ENCODE data around the gene NTM.

NTM gene

DNA sequence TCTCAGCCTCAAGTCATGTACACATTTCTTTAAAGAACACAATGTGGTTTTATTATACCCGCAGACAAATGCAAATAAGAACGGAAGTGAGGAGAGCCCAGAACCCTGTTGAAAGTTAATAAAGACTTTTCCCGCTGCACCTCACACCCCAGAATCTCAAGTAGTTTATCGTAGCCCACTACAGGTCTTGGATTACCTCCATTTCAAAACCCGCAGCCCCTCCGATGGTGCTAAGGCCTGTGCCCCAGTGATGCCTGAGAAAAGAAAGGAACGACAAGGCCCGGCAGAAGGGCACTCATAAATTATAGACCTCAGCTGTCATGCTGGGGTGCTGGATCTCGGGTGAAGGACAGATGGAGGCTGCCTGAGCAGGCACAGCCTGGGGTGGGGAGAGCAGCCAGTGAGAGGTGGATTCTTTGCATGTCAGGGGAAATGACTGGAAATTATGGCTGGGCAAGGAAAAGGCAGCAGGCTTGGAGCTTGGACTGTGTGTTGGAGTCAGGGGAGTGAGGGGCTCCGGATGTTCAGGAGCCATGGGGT lies 354.1 kb downstream of the NTM start:
- DNase-seq (ENCODE audit: insufficient read length, low spot score), result no peak
- FAIRE-seq, result no peak

DNA sequence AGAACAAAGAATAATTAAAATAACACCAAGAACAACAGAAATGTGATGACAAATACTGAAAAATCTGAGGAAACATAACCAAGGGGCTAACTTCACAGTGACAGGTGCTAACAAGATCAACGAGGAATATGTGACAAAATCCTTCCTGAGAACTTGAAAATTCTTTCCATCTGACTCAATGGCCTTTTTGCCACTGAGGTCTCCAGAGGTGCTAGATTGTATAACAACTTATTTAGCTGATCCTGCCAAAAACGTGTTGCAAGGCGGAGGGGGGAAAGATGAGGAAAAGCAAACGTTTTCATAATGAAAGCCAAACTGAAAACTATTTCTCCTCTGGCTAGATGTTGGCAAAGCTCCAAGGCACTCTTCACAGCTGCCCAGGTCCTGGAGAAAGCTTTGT lies 364.5 kb downstream of the NTM start:
- FAIRE-seq (no peak), DNase-seq (ENCODE audit: insufficient read length, low spot score) (no peak)
- TF ChIP-seq, protein P1, sequence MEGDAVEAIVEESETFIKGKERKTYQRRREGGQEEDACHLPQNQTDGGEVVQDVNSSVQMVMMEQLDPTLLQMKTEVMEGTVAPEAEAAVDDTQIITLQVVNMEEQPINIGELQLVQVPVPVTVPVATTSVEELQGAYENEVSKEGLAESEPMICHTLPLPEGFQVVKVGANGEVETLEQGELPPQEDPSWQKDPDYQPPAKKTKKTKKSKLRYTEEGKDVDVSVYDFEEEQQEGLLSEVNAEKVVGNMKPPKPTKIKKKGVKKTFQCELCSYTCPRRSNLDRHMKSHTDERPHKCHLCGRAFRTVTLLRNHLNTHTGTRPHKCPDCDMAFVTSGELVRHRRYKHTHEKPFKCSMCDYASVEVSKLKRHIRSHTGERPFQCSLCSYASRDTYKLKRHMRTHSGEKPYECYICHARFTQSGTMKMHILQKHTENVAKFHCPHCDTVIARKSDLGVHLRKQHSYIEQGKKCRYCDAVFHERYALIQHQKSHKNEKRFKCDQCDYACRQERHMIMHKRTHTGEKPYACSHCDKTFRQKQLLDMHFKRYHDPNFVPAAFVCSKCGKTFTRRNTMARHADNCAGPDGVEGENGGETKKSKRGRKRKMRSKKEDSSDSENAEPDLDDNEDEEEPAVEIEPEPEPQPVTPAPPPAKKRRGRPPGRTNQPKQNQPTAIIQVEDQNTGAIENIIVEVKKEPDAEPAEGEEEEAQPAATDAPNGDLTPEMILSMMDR (IDR thresholded peaks at IDR 0.05; ENCODE audit: insufficient read depth, missing control alignments), result no peak

More for the DNA sequence above, 354.1 kb downstream of the NTM start:
- TF ChIP-seq, protein P1 (IDR thresholded peaks at IDR 0.05; ENCODE audit: insufficient read depth, missing control alignments), result no peak

DNA sequence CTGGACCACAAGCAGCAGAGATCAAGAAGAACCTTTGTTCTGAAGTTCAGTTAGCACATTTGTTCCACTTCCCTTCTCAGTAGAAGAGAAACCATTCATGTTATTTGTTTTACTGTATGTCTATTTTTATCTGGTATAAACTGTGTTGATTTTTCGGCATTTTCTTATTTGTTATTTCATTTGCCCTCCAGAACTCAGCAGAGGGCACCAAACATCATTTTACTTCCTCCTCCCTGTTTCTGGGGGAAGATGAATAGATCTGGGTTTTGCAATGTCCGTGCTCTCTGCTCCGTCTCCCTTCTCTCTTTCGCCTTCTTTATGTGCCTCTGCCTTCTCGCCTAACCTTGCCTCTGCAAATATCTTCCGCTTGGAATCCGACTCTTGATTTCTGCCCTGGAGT lies 366.9 kb downstream of the NTM start:
- no peak for FAIRE-seq
- TF ChIP-seq, protein P1 (IDR thresholded peaks at IDR 0.05; ENCODE audit: insufficient read depth, missing control alignments), result no peak
- no peak for DNase-seq (ENCODE audit: insufficient read length, low spot score)

DNA sequence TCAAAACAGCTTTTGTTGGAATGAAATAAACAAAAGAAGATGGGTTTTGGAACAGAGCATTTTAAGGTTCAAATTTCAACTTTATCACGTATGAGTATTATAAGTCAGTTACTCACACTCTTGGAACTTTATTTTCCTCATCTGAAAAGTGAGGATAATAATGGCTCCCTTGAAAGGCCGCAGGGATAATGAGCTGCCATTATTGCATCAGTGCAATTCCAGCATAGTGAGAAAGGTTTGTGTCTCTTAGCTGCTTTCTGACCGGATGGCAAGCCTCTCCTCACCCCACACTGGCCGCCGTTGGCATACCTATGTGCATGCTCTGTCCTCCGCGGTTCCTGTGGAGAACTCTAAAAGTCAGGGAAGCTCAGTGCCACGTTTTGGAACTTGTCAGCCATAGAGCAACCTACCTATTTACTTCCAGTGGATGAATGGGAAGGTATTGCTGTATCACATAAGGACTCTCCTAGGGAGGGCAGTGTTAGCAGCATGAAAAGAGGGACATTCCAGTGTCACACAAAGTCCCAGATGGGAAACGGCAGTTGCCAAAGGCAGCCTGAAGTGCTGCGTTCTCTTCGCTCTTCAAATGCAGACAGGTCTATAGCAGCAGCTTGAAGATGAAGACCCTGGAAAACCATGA lies 368.9 kb downstream of the NTM start:
- TF ChIP-seq, protein P1 (IDR thresholded peaks at IDR 0.05; ENCODE audit: insufficient read depth, missing control alignments), result no peak
- DNase-seq (ENCODE audit: insufficient read length, low spot score), result no peak
- FAIRE-seq, result no peak

DNA sequence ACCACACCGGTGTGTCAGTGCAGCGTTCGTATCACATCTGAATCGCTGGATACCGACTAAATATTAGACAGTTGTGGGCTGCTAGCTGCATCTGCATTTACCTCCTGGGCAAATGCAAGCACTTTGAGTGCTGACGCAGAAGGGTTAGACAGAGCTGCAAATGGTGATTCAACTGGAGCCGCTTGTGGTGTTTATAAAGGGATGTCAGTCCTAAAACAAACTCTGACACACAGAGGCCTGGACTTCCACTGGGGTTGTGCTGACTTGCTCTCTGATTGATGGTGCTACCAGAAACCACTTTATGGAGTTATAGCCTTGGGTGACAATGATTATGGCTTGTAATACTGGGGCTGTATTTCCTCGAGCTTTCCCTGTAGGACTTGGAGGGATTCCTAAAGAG lies 374.4 kb downstream of the NTM start:
- FAIRE-seq, result no peak

DNA sequence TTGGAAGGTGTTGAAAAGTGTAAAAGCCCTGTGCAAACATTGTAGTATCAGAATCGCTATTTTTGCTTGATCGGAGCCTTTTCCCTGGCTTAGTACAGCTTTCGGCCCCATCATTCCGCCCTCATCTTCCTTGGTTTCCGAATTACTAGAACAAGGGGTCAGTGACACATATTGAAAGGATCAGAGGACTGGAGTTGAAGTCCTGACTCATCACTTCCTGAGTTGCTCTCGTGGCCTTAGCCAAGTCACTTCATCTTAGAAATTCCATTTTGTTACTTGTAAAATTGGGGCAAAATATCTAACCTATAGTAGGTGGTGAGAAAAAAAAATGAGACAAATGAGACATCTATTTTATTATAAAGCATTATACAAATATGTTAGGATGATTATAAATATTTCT lies 375.0 kb downstream of the NTM start:
- FAIRE-seq, result no peak
- DNase-seq (ENCODE audit: insufficient read length, low spot score), result no peak
- TF ChIP-seq, protein P1 (IDR thresholded peaks at IDR 0.05; ENCODE audit: insufficient read depth, missing control alignments), result no peak

More for the DNA sequence above, 374.4 kb downstream of the NTM start:
- TF ChIP-seq, protein P1 (IDR thresholded peaks at IDR 0.05; ENCODE audit: insufficient read depth, missing control alignments), result no peak
- DNase-seq (ENCODE audit: insufficient read length, low spot score), result no peak

DNA sequence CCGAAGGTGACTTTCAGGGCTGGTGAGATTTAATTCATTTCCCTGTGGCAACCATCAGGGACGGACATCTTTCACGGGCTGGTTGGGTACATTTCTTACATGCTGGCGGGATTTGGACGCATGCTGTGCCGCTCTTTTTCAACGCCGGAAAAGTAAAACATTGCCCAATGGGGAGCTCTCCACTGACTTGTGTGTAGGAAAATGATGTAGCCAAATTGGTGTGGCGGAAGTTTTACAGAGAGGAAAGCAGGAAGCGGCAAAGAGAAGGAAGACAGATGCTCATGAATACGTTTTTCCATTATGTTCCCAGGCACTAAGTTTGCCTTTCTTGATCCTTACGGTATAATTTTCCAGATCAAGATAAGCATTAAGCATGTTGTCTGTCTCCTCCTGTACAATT lies 375.8 kb downstream of the NTM start:
- FAIRE-seq (no peak), DNase-seq (ENCODE audit: insufficient read length, low spot score) (no peak)
- TF ChIP-seq, protein P1 (IDR thresholded peaks at IDR 0.05; ENCODE audit: insufficient read depth, missing control alignments), result no peak
